NCI-H774 (cell line): ENCODE data around the gene INAFM1.
A peak's percentile ranks its signal among the peaks of the same experiment; 100 is the strongest.

Experiments used
- DNase-seq: peaks from one replicate; lab custom pipeline; 2025; lab: John Stamatoyannopoulos, UW

INAFM1 gene

GRCh38 chr19:47274071-47274890 is at the start of gene INAFM1:
Gene INAFM1, plus strand, starts transcription at chr19:47274885. Its CDS starts 35 bp downstream, at chr19:47274920.
- peak; percentile 89 for DNase-seq

- DNase-seq, result peak; percentile 86
Observed at GRCh38 chr19:47225746-47226425, 48.8 kb upstream of the INAFM1 start.

GRCh38 chr19:47226426-47227351 is 48.0 kb upstream of the INAFM1 start:
- peak; percentile 40 for DNase-seq

DNA sequence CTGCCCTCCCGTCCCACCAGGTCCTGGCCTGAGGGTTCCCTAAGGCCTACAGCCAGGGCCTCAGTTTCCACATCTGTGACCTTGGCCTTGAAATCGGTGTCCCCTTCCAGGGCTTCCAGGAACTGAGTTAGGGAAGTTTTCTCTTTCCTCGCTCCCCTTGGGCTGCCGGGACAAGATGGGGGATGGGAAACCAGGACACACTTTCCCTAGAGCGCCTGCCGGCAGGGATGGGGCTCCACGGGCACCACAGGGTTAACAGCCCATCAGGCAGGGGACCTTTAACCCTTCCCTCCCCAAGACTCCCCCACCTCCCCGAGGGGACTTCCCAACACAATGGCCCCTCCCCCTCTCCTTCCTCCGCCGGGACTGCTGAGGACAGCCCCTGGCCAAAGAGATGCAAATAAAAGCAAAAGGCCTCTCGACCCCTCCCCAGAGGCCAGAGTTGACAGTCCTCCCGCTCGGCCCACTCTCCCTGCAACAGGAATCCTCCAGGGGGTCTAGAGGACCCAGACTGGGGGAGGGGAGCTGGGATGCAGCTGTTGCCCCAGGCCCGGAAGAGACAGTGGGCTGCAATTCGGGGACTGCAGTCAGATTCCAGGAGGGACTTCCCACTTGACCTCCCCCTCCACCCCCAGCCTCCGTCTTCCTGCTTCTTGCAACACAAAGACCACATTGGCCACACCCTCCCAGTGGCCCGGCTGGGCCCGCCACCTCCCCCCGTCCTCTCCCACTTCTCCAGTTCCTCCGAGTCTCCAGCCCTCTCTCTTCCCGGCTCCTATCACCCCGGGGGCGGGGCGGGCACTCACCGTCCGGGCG is 47.1 kb upstream of the INAFM1 start:
- DNase-seq, result peak; percentile 20

DNA sequence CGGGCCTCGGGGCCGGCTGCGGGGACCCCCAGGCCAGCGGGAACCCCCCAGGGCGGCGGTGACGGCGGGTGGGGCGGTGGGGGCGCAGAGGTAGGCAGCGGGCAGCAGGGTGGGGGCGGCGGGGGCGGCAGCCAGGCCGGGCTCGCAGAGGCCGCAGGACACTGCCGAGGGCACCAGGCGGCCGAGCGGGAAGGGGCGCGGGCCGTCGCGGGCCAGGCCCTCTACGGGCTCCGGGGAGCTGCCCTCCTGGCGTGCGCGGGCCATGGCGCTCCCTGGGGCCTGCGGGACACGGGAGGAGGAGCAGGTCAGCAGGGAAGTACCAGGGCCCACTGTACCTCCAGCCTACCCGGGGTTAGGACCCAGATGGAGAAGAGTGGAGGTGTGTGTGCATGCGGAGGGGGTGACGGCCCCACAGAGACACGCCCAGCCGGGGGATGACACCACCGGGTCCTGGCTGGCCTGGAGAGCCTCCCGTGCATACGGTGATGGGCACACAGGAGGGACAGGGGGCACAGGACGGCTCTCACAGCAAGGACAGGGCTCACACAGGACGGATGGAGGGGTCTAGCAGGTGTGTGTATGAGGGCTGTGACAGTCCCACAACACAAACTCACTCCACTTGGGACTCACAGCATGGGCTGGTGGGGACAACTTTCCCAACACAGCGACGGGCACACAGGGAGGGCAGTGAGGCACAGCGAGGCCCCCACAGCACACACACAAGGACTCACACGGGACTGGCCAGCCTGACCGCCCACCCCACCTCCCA is 46.3 kb upstream of the INAFM1 start:
- DNase-seq, result no peak

DNA sequence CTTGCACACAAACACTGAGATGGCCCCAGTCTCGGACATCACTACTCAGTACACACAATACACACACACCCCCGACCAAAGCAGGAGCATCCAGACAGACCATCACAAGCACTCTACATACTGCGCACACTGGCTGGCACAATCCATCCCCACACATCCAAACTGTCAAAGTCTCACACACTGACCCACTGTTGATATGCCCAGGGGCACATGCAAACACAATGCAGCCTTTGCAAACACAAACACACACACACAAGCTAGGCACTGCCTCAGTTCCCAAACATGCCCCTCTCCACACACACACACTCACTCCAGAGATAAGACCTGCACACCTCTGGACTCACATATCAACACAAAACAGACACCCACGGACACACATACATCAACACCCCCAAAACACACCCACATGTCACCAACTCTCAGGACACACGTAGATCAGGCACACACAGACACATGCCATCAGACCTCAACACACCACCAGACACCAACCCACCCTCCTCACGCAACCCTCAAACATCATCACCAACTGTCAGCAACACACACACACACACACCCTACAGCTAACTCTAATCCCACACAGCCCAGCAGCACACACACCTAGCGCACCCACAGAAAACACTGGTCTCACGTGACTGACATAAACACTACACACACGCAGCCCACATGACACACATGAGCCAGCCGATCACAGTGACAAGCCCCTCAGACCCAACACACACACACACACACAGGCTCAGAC is 45.6 kb upstream of the INAFM1 start:
- DNase-seq, result no peak

- no peak for DNase-seq
Observed at GRCh38 chr19:47229676-47230053, 45.0 kb upstream of the INAFM1 start.

DNA sequence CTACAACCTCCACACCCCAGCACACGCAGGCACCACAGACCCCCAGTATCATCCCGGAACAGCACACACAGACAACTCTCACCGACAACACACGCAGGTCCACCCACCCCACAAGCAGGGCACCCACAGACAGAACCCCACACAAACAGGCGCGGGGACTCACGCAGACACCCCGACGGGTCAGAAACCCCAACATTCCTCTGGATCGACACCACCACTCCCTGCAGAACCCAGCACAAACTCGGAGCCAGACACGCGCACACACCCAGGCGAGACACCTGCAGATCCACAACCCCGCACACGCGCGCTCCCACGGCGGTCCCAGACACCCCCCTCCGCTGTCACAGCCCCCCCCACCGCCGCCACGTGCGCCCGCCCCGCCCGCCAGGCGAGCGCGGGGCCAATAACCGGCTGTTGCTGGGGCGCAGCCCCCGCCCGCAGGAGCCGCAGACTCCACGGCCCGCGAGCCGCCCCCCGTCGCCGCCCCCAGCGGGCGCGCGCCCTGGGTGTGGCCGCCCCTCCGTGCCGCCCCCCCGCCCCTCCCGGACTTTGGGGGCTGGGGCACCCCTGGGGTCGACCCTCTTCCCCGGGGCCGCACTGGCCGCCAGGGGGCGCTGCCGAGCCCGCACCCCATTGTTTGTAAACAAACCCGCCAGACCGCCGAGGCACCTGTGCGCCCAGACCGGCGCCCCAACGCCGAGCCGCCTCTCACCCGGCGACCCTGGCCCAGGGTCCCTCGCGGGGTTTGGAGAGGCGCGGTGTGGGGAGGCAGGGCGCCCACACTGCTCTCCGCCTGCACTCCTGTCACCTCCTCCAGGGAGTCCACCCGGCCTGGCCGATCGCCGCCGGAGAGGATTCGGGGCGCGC is 44.4 kb upstream of the INAFM1 start:
- DNase-seq, result peak; percentile 28

- no peak for DNase-seq
Observed at GRCh38 chr19:47230921-47231214, 43.8 kb upstream of the INAFM1 start, which contains the start of gene BBC3. Gene BBC3, minus strand, starts transcription at chr19:47231199. Its CDS starts 2,768 bp downstream, at chr19:47228431.

DNA sequence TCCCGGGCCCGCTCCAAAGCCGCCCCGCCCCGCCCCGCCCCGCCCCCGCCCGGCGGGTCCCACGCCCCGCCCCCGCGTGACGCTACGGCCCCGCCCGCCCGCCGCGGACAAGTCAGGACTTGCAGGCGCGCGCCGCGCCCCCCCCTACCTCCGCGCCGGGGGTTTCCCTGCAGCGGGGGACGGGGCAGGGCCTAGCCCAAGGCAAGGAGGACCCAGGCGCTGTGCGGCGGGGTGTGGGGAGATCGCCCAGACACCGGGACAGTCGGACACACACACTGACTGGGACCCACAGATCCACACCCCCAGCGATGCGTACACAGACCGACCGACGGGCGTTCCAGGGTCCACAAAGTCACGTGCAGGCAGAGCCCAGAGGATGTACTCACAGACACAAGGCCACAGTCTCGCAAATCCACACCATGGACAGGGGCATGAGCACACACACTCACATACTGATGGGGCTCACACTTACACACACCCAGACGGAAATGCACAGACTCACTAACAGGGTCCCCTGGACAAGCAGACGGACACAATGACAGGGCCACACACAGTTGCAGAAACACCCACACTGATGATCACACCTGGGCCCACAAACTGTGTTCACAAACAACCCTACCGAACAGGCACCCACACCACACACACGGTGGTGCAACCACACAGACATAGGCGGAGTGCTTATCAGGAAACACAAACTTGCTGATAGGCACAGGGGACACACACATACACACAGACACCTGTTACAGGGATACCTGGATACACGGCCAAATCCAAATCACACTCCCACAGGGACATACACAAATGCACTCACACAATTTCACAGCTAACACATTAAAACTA is 43.2 kb upstream of the INAFM1 start:
- peak; percentile 62 for DNase-seq

- DNase-seq, result no peak
Observed at GRCh38 chr19:47232422-47233211, 42.1 kb upstream of the INAFM1 start.

DNA sequence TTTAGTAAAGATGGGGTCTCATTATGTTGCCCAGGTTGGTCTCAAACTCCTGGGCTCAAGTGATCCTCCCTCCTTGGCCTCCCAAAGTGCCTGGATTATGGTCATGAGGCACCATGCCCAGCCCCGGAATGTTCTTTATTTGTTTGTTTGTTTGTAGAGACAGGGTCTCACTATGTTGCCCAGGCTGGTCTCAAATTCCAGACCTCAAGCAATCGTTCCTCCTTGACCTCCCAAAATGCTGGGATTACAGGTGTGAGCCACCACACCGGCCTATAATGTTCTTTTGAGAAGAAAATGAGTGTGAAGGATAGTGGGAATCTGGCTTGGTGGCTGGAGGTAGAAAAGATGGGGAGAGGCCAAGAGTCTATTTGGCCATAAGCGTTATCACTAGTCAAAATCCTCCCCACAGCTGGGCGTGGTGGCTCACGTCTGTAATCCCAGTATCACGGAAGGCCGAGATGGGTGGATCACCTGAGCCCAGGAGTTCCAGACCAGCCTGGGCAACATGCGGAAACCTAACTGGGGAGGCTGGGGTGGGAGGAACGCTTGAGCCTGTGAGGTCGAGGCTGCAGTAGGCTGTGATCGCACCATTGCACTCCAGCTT is 38.5 kb upstream of the INAFM1 start:
- no peak for DNase-seq

GRCh38 chr19:47239152-47239551 is 35.5 kb upstream of the INAFM1 start:
- DNase-seq, result no peak

DNA sequence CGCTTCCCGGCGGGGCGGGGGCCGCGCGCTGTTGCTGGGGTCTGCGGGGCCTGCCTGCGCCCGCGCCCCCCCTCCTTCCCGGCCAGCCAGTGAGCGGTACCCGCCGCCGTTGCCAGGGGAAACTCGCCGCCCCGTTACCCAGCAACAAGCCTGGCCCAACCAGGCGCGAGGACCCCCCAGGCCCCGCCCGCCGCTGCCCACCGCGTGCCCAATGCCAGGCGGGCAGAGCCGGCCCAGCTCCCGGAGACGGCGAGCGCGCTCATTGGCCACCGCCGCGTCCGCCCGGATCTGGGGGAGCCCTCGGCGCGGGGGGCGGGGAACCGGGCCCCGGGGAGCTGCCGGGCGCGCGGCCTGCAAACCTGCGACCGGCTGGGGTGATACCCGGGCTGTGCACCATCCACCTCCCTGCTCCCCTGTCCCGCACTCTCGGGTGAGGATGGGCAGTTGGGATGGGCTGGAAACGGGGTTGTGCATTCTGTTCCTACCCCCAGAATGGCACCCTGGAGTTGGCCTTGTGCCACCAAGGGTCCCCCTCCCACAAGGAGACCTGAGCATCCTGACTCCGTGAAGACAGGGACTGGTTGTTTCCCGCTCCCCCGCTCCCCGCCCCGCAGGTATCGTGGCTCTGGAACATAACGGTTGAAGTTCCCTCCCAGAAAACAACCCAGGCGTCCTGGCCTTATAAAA is 34.9 kb upstream of the INAFM1 start:
- DNase-seq, result peak; percentile 38

- DNase-seq, result no peak
Observed at GRCh38 chr19:47240556-47240955, 34.1 kb upstream of the INAFM1 start.
